GM19023 (cell line): ENCODE data around the gene TWF2.

ENCODE experiments used
- ATAC-seq: cut with Tn5 transposase; IDR thresholded peaks from one replicate; pipeline ENCODE4 v1.9.1; 2021; ENCODE audit warnings: mild to moderate bottlenecking, moderate library complexity; ENCODE audit not compliant: unreplicated experiment

Gene TWF2

DNA sequence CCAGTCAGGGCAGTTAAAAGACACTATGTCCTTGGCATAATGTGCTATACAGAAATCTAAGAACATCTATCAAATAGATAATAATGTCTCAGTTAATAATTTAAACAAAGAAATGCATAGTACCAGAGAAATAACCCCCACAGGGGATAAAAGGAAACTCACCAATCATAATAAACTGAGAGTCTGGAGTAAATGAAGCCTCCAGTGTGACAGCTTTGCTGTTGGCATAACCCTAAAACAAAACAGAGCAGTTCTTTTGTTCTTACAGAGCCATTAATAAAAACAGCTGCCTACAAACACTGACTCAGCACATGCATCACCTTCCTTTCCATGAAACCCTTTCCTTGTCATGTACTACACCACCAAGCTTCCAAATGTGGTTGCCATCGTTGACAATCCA is 20.1 kb upstream of the TWF2 start:
- ATAC-seq, result no peak

DNA sequence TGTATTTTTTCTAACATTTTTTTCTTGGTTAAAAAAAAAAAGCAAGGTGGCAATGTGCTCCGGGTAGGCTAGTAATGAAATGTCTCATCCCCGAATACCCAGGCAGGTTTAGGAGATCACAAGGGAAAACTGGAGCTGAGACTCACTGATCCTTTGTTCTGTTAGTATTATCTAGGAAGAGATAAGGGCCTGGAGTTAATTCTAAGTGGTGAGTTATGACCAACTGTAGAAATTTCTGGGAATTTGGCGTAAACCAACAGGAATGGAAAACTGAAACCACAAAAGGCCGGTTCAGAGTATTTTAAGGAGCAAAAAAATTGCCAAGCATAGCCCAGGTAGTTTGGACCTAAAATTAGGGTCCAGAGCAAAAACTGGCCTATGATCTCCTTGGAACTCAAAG is 19.0 kb upstream of the TWF2 start:
- no peak for ATAC-seq

DNA sequence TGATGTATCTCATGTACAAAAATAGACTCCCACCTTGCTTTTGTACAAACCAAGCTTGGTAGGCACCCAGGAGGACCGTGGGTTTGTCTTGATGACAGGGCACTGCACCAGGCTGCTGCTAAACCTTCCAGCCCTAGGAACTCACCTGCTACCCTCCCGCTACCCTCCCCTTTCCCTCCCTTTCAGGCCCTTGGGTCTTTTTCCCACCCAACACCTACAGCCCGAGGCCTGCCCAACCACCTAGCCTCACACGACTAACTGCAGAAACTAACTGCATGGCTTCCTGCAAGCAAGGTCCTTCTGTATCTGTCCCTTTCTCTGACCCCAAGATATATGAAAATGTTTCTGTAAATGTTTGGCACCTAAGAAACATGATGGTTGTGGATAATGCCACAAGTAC is 17.7 kb upstream of the TWF2 start:
- ATAC-seq, result no peak

DNA sequence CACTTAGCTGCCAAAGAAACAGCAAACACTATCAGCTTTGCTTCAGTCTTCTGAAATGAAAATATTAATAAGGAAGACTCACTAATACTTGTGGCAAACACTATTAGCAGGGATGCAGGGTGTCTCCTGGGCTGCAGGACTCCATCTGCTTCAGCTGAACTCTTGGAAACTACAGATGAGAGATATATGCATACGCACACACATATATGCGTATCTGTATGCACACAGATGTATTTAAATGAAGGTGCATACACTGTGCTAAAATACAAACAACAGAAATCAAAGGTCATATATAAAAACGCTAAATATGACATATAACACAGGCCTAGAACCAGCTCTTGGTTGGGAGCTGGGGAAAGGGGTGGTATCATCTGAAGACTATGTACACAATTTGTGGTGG is 17.2 kb upstream of the TWF2 start:
- ATAC-seq, result no peak

DNA sequence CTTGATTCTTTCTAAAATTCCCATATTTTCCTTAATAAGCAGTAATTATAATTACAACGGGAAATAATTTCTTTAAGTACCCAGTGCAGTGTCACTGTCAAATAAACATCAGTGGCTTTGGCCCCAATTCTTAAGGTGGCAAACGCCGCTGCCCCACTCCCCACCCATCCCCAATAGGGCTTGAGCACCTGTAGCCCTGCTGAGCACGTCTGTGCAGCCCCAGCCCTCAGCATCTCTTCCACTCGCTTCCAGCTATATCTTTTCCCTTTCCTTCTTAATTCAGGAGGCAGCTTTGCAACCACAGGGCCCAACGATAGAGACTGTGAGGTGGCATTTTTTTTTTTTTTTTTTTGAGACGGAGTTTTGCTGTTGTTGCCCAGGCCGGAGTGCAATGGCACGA is 15.7 kb upstream of the TWF2 start:
- no peak for ATAC-seq

DNA sequence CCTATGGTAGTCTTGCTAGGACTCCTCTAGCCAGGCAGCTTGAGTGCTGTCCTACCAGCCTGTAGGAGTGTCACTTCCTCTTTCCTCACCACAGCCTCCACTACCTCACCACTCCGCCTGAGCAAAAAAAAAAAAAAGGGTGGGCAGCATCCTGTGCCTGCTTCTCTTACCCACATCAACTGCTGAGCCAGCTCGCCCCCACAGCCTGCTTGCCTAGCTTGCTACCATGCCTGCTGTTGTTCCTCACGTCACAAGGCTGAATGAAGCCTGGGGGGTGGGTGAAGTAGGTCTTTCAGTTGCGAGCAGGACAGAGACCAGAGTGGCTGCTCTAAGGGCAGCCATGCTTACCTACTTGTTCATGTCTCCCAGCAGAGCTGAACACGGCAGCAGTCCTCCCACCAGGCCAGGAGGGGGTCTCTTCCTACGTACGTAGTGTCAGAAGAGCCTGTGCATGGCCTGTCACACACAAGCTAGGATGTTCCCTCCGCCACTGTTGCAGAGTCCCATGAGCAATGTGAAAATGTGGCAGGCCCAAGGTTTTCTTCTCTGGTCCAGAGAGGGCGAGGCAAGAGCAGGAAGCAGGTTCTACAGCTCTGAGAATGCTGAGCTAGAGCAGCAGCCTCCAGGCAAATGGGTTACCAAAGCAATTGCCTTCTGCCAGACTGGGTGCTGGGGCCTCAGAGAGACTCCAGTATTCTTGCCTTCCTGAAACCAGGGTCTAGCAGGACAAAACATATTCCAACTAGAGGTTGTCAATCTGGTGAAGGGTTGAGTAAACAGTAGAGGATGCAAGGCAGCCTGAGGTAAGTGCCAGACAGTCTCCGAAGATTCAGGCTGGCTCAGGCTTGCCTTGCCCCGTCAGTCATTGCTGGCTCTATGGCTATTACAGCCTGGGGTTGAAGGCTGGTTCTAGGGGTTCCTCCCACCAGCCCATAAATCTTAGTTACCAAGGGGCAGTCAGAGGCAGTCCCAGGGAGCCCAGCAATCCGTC is 14.7 kb upstream of the TWF2 start:
- peak; percentile 92 for ATAC-seq

DNA sequence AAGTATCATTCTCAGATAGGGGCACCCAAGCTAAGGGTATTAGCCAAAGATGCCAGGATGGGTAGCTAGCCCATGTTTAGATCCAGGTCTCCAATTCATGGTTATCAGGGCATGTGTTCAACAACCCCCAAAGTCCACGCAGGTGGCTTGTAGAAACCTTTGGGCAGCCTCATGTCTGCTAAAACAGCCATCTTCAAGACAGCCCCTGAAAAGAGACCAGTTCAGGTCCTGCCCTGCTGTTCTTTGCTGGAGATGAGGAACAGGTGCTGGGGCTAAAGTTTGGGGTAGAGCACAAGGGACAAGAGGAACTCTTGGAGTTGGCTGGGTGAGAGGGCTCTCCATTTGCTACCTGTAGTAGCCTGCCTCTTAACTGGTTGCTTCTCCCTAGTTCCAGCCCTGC is 11.2 kb upstream of the TWF2 start:
- no peak for ATAC-seq

DNA sequence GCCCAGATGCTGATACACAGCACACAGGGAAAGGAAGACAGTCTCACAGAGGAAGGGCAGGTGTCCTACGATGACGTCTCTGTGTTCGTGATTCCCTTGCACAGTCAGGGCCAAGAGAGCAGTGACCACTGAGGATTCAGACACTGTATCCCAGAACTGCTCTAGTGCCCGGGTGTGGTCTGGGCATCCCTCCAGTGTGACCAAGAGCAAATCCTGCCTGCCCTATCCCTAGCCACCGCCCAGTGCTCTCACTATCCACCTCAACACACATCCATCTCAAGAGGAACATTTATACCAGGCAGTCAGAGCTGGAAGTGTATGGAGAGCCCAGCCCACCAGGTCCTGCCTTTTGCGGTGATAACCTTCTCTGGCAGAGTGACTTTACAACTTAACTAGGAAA is 10.7 kb upstream of the TWF2 start:
- no peak for ATAC-seq

DNA sequence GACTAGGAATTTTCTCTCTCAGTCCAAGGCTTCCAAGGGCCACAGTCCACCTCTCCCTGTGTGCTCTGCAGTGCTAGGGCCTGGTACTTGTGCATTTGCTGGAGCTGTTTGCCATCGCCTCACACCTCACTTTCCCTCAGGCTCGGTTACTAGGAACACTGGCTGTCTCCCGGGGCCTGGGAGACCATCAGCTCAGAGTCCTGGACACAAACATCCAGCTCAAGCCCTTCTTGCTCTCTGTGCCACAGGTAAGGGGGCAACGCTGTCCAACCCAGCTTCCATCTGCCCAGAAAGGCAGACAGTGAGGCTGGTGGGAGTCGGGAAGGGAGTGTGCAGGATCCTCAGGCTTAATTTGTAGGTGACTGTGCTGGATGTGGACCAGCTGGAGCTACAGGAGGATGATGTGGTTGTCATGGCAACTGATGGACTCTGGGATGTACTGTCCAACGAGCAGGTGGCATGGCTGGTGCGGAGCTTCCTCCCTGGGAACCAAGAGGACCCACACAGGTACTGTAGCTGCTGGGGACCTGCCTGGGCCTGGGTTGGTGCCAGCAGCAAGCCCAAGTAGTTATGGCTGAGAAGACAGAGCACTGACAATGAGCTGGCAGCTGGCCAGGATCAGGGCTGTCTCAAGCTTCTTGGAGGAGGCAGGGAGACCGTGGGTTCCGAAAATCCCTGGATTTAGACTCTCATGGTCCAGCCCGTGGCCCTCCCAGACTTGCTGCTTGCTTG is 10.0 kb upstream of the TWF2 start:
- ATAC-seq, result no peak

DNA sequence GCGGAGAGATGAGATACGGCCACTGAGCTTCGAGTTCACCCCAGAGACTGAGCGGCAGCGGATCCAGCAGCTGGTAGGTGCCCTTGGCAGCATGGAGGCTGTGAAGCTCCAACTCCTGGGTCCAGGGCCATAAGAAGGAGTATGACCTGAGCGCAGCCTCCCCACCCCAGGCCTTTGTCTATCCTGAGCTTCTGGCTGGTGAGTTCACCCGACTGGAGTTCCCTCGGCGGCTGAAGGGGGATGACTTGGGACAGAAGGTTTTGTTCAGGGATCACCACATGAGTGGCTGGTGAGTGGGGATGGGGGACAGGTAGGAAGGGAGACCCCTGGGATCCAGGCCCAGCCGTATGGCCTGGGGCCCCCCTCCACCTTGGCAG is 9.2 kb upstream of the TWF2 start:
- no peak for ATAC-seq

DNA sequence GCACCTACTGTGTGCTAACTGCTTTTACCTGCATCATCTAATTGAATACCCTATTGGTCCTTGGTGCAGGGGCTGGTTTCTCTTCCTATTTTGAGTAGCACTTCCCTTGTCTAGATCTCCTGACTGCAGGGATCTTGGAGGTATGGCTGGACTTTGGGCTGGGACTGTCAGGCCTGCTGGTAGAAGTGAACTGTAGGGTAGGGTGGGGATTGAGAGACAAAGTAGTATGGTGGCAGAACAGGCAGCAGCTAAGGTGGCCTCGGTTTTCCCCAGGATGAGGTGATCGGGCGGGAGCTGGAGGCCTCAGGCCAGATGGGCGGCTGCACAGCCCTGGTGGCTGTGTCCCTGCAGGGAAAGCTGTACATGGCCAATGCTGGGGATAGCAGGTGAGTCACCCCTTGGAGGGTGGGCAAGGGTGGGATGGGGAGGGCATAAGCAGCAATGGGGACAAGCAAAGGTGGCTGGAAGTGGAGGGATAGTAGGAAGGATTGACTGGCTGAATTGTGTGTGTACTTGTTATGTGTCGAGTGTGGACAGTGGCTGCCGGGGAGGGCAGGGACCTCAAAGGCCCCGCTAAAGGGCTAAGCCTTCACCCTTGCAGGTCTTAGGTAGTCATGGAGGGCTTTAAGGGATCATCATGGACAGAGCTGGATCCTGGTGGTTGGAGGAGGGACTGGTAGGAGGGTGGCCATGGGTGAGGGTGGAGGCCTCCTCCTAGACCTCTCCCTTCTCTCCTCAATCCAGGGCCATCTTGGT is 8.6 kb upstream of the TWF2 start:
- no peak for ATAC-seq

DNA sequence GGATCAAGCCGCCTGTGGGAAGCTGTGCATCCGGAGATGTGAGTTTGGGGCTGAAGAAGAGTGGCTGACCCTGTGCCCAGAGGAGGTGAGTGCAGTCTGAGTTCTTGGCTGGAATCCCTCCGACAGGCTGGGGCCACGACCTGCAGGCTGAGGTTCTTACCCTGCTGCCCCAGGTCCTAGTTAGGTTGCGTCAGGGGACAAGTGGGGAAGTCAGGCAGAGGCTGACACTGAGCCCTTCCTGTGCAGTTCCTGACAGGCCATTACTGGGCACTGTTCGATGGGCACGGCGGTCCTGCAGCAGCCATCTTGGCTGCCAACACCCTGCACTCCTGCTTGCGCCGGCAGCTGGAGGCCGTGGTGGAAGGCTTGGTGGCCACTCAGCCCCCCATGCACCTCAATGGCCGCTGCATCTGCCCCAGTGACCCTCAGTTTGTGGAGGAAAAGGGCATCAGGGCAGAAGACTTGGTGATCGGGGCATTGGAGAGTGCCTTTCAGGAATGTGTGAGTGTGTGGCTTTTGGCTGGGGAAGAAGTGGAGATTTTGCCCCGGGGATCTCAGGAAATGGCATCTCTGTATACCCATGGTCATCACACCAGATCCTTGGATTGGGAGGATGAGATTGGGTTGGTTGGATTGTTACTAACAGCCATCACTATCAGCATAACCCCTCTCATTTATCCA is 7.9 kb upstream of the TWF2 start:
- no peak for ATAC-seq

DNA sequence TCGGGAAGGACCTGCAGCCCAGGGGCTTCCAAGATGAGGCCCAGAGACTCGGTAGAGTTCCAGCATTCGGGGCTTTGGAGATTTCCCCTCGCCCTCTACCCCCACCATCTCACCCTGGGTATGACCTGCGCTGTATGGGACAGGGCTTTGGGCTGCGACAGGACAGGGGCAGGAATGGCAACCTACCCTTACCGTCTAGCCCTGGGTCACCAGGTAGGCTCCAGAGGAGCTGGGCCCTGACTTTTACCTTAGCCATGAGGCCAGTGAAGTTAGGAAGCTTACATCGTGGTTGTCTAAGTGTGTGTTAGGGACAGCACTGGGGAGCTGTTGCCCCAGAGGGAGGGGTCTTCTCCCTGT is 7.3 kb upstream of the TWF2 start:
- no peak for ATAC-seq

DNA sequence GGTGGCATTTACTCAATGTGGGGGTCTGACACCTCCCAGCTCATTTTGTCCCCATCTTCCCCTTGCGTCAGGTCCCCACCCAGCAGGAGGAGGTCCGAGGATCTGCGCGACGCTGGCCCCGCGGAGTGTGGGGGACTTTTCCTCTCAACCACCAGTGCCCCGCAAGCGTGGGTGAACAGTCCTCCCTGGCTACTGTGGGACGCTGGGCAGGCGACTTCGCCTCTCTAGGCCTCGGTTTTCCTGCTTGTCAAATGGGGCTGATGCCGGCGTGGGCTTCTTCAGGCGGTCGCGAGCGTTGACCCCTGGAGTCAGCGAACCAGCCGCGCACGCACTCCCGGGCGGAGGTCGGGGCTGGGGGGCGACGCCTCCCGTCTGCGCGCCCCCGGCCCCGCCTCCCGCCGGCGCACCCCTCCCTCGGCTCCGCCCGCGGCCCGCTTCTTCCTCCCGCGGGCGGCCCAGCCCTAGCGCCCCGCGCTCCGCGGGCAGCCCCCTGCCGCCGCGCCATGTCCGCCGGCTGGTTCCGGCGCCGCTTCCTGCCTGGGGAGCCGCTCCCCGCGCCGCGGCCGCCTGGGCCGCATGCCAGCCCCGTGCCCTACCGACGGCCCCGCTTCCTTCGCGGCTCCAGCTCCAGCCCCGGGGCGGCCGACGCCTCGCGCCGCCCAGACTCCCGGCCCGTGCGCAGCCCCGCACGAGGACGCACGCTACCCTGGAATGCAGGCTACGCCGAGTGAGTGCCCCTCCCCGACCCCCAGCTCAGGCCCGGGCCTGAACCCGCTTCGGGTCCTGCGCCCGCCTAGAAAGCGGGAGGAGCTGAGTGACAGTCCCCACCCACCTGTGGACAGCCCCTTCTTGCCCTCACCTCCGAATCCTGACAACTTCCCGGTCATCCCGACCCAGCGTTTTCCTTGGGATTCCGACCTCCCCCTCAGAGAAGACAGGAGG is 6.6 kb upstream of the TWF2 start, which contains the start of gene PPM1M:
TSS of gene PPM1M (plus strand) at position 438 of the 942 bp plus-strand sequence. CDS start at position 504, 66 bp downstream.
- no peak for ATAC-seq

DNA sequence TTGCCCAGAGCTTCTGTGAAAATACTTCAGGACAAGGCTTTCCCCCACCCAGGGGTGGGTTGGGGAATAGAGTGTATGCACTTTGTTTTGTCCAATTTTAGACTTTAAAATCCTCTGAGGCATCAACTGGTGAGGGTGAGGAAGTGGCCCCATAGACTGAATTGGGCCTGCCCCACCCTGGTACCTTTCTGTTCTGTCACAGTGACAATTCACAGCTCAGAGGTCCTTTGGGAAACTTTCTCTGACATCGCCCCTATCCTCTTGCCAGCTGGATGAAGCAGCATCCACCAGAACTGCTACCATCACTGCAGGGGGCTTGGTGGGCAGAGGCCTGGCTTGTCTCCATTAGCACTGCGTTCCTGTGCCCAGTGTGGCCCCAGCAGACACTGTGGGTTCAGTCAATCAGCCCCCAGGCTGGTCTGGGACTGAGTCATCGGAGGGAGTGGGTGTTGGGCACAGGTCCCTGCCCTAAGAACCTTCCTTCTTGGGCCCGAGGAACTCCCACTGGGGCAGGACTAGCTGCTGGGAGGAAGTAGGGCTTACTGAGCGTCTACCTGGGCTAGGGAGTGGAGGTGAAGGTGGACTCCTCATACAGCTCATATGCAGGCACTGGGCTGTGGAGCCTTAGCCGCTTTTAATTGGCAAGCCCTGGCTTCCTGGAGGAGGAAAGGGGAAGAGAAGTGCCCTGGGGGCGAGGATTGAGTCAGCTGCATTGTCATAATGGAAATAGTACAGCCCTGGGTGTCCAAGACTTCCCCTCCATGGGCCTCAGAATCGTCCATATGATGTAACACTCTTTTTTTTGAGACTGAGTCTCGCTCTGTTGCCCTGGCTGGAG is 5.1 kb upstream of the TWF2 start:
- ATAC-seq, result no peak

DNA sequence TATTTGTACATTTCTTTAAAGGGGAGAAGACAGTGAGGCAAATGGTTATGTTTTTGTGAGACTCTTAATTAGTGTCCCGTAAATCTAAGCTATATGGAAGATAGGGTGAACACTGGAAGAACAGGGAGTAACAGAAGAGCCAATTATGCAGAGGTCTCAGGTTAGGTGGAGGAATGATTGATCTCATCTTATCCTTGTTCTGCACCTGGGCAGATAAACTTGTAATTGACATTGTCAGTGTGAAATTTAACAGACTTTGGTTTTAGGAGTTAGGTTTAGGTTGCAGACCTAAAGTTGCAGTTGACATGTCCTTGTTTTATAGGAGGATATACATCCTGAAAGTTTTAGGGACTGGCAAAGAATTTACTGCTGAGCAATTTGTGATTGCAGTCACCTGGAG is 3.1 kb upstream of the TWF2 start:
- no peak for ATAC-seq

DNA sequence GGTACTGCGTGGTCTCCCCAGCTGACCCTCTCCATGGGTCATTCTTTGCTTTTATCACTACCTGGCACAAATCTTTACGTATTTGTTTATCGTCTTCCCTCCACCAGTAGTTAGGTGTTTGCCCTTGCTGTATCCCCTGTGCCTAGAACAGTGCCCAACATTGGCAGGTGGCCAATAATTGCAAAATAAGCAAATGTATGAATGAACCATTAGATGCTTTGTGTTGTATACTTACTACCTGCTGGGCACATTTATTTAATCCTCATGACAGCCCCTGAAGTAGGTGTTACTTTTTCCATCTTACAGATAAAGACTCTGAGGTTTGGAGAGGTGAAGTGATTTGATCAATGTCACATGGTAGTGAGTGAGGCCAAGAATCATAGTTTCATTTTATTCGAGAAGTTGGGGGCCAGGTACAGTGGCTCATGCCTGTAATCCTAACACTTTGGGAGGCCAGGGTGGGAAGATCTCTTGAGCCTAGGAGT is 2.0 kb upstream of the TWF2 start:
- no peak for ATAC-seq

DNA sequence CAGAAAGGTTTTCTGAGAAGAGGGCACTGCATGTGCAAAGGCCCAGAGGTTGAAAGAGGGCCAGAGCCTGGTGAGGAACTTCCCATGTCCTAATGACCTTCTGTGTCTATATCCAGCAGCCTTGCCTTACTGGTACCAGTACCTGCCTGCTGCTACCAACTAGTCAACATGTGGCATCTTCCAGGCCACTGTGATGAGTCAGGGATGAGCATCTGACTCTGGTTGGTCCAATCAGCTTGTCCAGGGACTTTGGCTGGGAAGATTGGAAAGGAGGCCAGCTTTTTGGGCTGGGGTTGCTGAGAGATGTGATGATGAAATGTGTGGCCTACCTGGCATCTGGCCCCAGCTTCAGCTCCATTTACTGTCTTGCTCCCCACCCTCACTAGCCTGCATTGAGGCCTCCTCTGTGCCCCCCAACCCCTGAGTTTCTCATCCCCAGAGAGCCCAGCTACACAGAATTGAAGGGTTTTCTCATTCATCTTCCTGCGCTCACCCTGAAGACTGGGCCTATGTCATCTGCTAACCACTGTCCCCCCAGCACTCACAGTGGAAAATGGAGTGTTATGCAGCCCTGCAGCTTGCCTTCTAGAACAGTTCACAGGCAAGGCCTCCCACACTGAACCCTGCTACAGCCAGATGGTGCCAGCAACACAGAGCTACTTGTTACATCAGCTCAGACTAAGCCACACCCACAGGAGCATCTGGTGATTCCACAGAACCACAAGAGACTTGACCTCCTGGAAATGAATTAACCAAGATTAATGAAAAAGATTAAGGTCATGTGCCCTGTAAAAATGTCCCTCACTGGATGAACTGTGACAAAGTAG is 1.3 kb upstream of the TWF2 start:
- no peak for ATAC-seq
